ENCODE measurements around the gene NSMCE3. TPM values are rescaled to one million over a fixed set of nuclear protein-coding genes. Genes with fewer than 3 reads are reported as not detected.

Gene NSMCE3
- total RNA-seq, result 10 to 100 TPM; 11.1 to 11.2 TPM

- H3K36me3 Mint-ChIP-seq (ENCODE audit: low read depth), result peaks cover 6% of the 10 kb centered on the region
- peak; percentile 93 for DNase-seq
- H3K4me1 Mint-ChIP-seq, result peaks cover 39% of the 10 kb centered on the region
- H3K4me3 Mint-ChIP-seq, result peak within 1 kb of the TSS; percentile 99
- peak within 1 kb of the TSS; percentile 96 for H3K27ac Mint-ChIP-seq
- H3K9me3 Mint-ChIP-seq, result no peaks in the 10 kb centered on the region
- no peaks in the 10 kb centered on the region for H3K27me3 Mint-ChIP-seq
- POLR2A ChIA-PET, result interaction anchor here (0.7 to 1.3 kb wide), 2 partner anchors 8 kb away, joined by 3 read pairs; no protein-coding TSS in a partner anchor
- CTCF ChIA-PET, result interaction anchor here (1.0 kb wide), 1 partner anchor 167 kb away, joined by 6 read pairs; no protein-coding TSS in a partner anchor
These were observed at the start of gene NSMCE3 for GRCh38 chr15:29269485-29270168. TSS of gene NSMCE3 (minus strand) at chr15:29269822. CDS start at chr15:29269705, 117 bp downstream.

GRCh38 chr15:29316422-29316821 is 46.8 kb upstream of the NSMCE3 start:
- ChIA-PET POLR2A (no interaction called here), CTCF (no interaction called here)
- Mint-ChIP-seq H3K36me3 (ENCODE audit: low read depth) (no peaks in the 10 kb centered on the region), H3K27me3 (peaks cover 5% of the 10 kb centered on the region), H3K9me3 (no peaks in the 10 kb centered on the region), H3K4me3 (no peak overlapping the region), H3K4me1 (no peaks in the 10 kb centered on the region), H3K27ac (no peak overlapping the region)
- no peak for DNase-seq

- ChIA-PET POLR2A (no interaction called here), CTCF (no interaction called here)
- H3K4me1 Mint-ChIP-seq, result no peaks in the 10 kb centered on the region
- no peak for DNase-seq
- H3K27ac Mint-ChIP-seq, result no peak overlapping the region
- peaks cover 7% of the 10 kb centered on the region for H3K27me3 Mint-ChIP-seq
- no peaks in the 10 kb centered on the region for H3K9me3 Mint-ChIP-seq
- H3K4me3 Mint-ChIP-seq, result no peak overlapping the region
- no peaks in the 10 kb centered on the region for H3K36me3 Mint-ChIP-seq (ENCODE audit: low read depth)
These were observed 42.8 kb upstream of the NSMCE3 start for GRCh38 chr15:29312387-29312786.

GRCh38 chr15:29311696-29312095 is 42.1 kb upstream of the NSMCE3 start:
- no peak for DNase-seq
- POLR2A ChIA-PET, result no interaction called here
- Mint-ChIP-seq H3K27me3 (peaks cover 7% of the 10 kb centered on the region), H3K4me1 (no peaks in the 10 kb centered on the region), H3K36me3 (ENCODE audit: low read depth) (no peaks in the 10 kb centered on the region), H3K27ac (no peak overlapping the region), H3K4me3 (no peak overlapping the region), H3K9me3 (no peaks in the 10 kb centered on the region)
- CTCF ChIA-PET, result no interaction called here

GRCh38 chr15:29309139-29309538 is 39.5 kb upstream of the NSMCE3 start:
- Mint-ChIP-seq H3K27me3 (peaks cover 9% of the 10 kb centered on the region), H3K4me3 (no peak overlapping the region), H3K27ac (no peak overlapping the region), H3K36me3 (ENCODE audit: low read depth) (no peaks in the 10 kb centered on the region), H3K9me3 (no peaks in the 10 kb centered on the region), H3K4me1 (no peaks in the 10 kb centered on the region)
- no peak for DNase-seq
- CTCF ChIA-PET, result no interaction called here
- POLR2A ChIA-PET, result no interaction called here

GRCh38 chr15:29308299-29308698 is 38.7 kb upstream of the NSMCE3 start:
- no peak overlapping the region for H3K4me3 Mint-ChIP-seq
- H3K27ac Mint-ChIP-seq, result no peak overlapping the region
- peaks cover 9% of the 10 kb centered on the region for H3K27me3 Mint-ChIP-seq
- no peak for DNase-seq
- H3K9me3 Mint-ChIP-seq, result no peaks in the 10 kb centered on the region
- no peaks in the 10 kb centered on the region for H3K4me1 Mint-ChIP-seq
- no peaks in the 10 kb centered on the region for H3K36me3 Mint-ChIP-seq (ENCODE audit: low read depth)
- ChIA-PET CTCF (no interaction called here), POLR2A (no interaction called here)

GRCh38 chr15:29305556-29305955 is 35.9 kb upstream of the NSMCE3 start:
- Mint-ChIP-seq H3K36me3 (ENCODE audit: low read depth) (no peaks in the 10 kb centered on the region), H3K4me3 (no peak overlapping the region), H3K27me3 (peaks cover 9% of the 10 kb centered on the region), H3K9me3 (no peaks in the 10 kb centered on the region), H3K27ac (no peak overlapping the region), H3K4me1 (no peaks in the 10 kb centered on the region)
- POLR2A ChIA-PET, result no interaction called here
- no peak for DNase-seq
- CTCF ChIA-PET, result no interaction called here

GRCh38 chr15:29302871-29303270 is 33.2 kb upstream of the NSMCE3 start:
- Mint-ChIP-seq H3K9me3 (no peaks in the 10 kb centered on the region), H3K4me1 (no peaks in the 10 kb centered on the region), H3K27me3 (peaks cover 11% of the 10 kb centered on the region), H3K27ac (no peak overlapping the region), H3K4me3 (no peak overlapping the region), H3K36me3 (ENCODE audit: low read depth) (no peaks in the 10 kb centered on the region)
- no peak for DNase-seq
- CTCF ChIA-PET, result no interaction called here
- POLR2A ChIA-PET, result no interaction called here

GRCh38 chr15:29299784-29300183 is 30.2 kb upstream of the NSMCE3 start:
- no peak for DNase-seq

GRCh38 chr15:29299331-29299730 is 29.7 kb upstream of the NSMCE3 start:
- H3K4me3 Mint-ChIP-seq, result no peak overlapping the region
- POLR2A ChIA-PET, result no interaction called here
- no peak for DNase-seq
- CTCF ChIA-PET, result no interaction called here
- no peaks in the 10 kb centered on the region for H3K36me3 Mint-ChIP-seq (ENCODE audit: low read depth)
- H3K4me1 Mint-ChIP-seq, result no peaks in the 10 kb centered on the region
- no peak overlapping the region for H3K27ac Mint-ChIP-seq
- peaks cover 2% of the 10 kb centered on the region for H3K27me3 Mint-ChIP-seq
- H3K9me3 Mint-ChIP-seq, result no peaks in the 10 kb centered on the region

More at GRCh38 chr15:29299784-29300183, 30.2 kb upstream of the NSMCE3 start:
- Mint-ChIP-seq H3K4me3 (no peak overlapping the region), H3K4me1 (no peaks in the 10 kb centered on the region), H3K36me3 (ENCODE audit: low read depth) (no peaks in the 10 kb centered on the region), H3K9me3 (no peaks in the 10 kb centered on the region), H3K27ac (no peak overlapping the region), H3K27me3 (peaks cover 2% of the 10 kb centered on the region)
- CTCF ChIA-PET, result no interaction called here
- POLR2A ChIA-PET, result no interaction called here

- Mint-ChIP-seq H3K27me3 (peaks cover 6% of the 10 kb centered on the region), H3K4me1 (no peaks in the 10 kb centered on the region), H3K4me3 (no peak overlapping the region), H3K36me3 (ENCODE audit: low read depth) (no peaks in the 10 kb centered on the region), H3K9me3 (no peaks in the 10 kb centered on the region), H3K27ac (no peak overlapping the region)
- DNase-seq, result no peak
- ChIA-PET CTCF (no interaction called here), POLR2A (no interaction called here)
These were observed 25.2 kb upstream of the NSMCE3 start for GRCh38 chr15:29294732-29295325.

GRCh38 chr15:29291067-29291845 is 21.6 kb upstream of the NSMCE3 start:
- no peak overlapping the region for H3K4me3 Mint-ChIP-seq
- no peaks in the 10 kb centered on the region for H3K9me3 Mint-ChIP-seq
- H3K27ac Mint-ChIP-seq, result no peak overlapping the region
- ChIA-PET CTCF (no interaction called here), POLR2A (no interaction called here)
- peaks cover 13% of the 10 kb centered on the region for H3K27me3 Mint-ChIP-seq
- H3K36me3 Mint-ChIP-seq (ENCODE audit: low read depth), result no peaks in the 10 kb centered on the region
- no peaks in the 10 kb centered on the region for H3K4me1 Mint-ChIP-seq
- no peak for DNase-seq

GRCh38 chr15:29289173-29289572 is 19.6 kb upstream of the NSMCE3 start:
- H3K9me3 Mint-ChIP-seq, result no peaks in the 10 kb centered on the region
- no peaks in the 10 kb centered on the region for H3K36me3 Mint-ChIP-seq (ENCODE audit: low read depth)
- POLR2A ChIA-PET, result no interaction called here
- no peak for DNase-seq
- H3K4me1 Mint-ChIP-seq, result no peaks in the 10 kb centered on the region
- no peak overlapping the region for H3K4me3 Mint-ChIP-seq
- no peak overlapping the region for H3K27ac Mint-ChIP-seq
- CTCF ChIA-PET, result no interaction called here
- H3K27me3 Mint-ChIP-seq, result peaks cover 26% of the 10 kb centered on the region

- ChIA-PET POLR2A (no interaction called here), CTCF (no interaction called here)
- Mint-ChIP-seq H3K27ac (no peak overlapping the region), H3K27me3 (peaks cover 33% of the 10 kb centered on the region), H3K36me3 (ENCODE audit: low read depth) (no peaks in the 10 kb centered on the region), H3K9me3 (peaks cover 2% of the 10 kb centered on the region), H3K4me3 (no peak overlapping the region), H3K4me1 (no peaks in the 10 kb centered on the region)
- DNase-seq, result no peak
These were observed 15.8 kb upstream of the NSMCE3 start for GRCh38 chr15:29285386-29285785.
